ENCODE results near the gene SLC5A10.
"Not testable (repeated sequence)": the region's sequence is repeated elsewhere in the genome, so short reads cannot be mapped to it uniquely, and the experiment has no call there.

Gene SLC5A10

DNA sequence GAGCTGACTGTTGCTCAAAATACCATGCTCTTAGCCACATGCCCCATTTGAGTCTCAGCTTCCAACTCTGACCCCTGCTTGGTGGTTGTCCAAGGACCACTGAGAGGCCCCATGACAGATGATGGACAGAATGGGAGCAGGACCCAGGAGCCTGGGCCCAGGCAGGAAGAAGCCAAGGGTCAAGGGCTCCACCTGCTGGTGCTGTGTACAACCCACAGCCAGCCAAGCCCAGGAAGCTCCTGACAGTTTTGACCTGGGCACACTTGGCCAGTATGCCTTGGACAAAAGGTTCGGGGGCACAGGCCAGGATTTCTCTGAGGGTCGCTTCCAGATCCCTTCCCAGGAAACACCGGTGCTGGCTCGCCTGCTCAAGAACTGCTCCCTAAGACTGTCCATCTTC, 79.8 kb downstream of the SLC5A10 start:
- DNase-seq (ENCODE audit: low read depth); H3K4me3 ChIP-seq (ENCODE audit: low read depth, low read length); in situ Hi-C loops (cut with HindIII; ENCODE audit: low sequenced_read_pairs): not testable (repeated sequence)
- peak; percentile 29 for TF ChIP-seq CTCF (IDR thresholded peaks at IDR 0.05; ENCODE audit: low read depth, low read length, missing control alignments)

GRCh38 chr17:19032377-19032988, 80.5 kb downstream of the SLC5A10 start:
- in situ Hi-C loops (cut with HindIII; ENCODE audit: low sequenced_read_pairs); H3K4me3 ChIP-seq (ENCODE audit: low read depth, low read length); DNase-seq (ENCODE audit: low read depth): not testable (repeated sequence)

DNA sequence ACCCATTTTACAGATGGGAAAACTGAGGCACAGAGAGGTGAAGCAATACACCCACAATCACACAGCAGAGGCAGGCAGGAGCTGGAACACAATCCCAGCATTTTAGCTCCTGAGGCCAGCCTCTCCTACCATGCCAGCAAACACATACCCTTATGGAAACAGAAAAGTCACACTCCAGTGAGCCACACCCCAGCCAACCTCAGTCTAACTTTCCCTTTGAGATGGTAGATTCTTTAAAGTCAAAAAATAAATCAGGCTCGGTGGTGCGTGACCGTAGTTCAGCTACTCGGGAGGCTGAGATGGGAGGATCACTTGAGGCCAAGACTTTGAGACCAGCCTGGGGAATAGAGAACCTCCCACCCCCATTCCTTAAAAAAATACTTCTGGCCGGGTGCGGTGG, 84.2 kb downstream of the SLC5A10 start:
- in situ Hi-C loops (cut with HindIII; ENCODE audit: low sequenced_read_pairs); H3K4me3 ChIP-seq (ENCODE audit: low read depth, low read length); DNase-seq (ENCODE audit: low read depth): not testable (repeated sequence)

- in situ Hi-C loops (cut with HindIII; ENCODE audit: low sequenced_read_pairs); DNase-seq (ENCODE audit: low read depth); H3K4me3 ChIP-seq (ENCODE audit: low read depth, low read length): not testable (repeated sequence)
Measured at GRCh38 chr17:19037547-19037946, 85.6 kb downstream of the SLC5A10 start.

GRCh38 chr17:19038007-19038406, 86.0 kb downstream of the SLC5A10 start:
- DNase-seq (ENCODE audit: low read depth); in situ Hi-C loops (cut with HindIII; ENCODE audit: low sequenced_read_pairs); H3K4me3 ChIP-seq (ENCODE audit: low read depth, low read length): not testable (repeated sequence)

GRCh38 chr17:19038730-19039129, 86.8 kb downstream of the SLC5A10 start:
- H3K4me3 ChIP-seq (ENCODE audit: low read depth, low read length); in situ Hi-C loops (cut with HindIII; ENCODE audit: low sequenced_read_pairs); DNase-seq (ENCODE audit: low read depth): not testable (repeated sequence)

- DNase-seq (ENCODE audit: low read depth); in situ Hi-C loops (cut with HindIII; ENCODE audit: low sequenced_read_pairs); H3K4me3 ChIP-seq (ENCODE audit: low read depth, low read length): not testable (repeated sequence)
Measured at GRCh38 chr17:19040350-19040749, 88.4 kb downstream of the SLC5A10 start.

DNA sequence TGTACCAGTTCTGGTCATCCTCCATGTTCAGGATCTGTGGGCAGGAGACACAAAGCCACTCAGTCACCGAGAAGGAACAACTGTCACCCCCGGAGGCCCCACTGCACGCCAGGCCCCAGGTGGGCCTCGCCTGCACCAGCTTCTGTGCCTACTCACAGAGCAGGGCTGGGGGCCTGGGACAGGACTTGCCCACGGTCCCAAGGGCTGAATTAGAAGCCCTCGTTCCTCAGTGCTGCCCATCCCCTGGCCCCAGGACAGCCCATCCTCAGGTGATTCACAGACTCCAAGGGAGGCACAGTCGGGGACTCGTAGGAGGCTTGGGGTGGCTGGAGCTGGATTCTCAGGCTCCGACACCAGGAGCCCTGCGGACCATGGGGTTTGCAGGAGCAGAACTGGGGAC, 89.9 kb downstream of the SLC5A10 start:
- H3K4me3 ChIP-seq (ENCODE audit: low read depth, low read length); in situ Hi-C loops (cut with HindIII; ENCODE audit: low sequenced_read_pairs); DNase-seq (ENCODE audit: low read depth): not testable (repeated sequence)

GRCh38 chr17:19042369-19042768, 90.4 kb downstream of the SLC5A10 start:
- in situ Hi-C loops (cut with HindIII; ENCODE audit: low sequenced_read_pairs); DNase-seq (ENCODE audit: low read depth); H3K4me3 ChIP-seq (ENCODE audit: low read depth, low read length): not testable (repeated sequence)

GRCh38 chr17:19043032-19043431, 91.1 kb downstream of the SLC5A10 start:
- in situ Hi-C loops (cut with HindIII; ENCODE audit: low sequenced_read_pairs); DNase-seq (ENCODE audit: low read depth); H3K4me3 ChIP-seq (ENCODE audit: low read depth, low read length): not testable (repeated sequence)

DNA sequence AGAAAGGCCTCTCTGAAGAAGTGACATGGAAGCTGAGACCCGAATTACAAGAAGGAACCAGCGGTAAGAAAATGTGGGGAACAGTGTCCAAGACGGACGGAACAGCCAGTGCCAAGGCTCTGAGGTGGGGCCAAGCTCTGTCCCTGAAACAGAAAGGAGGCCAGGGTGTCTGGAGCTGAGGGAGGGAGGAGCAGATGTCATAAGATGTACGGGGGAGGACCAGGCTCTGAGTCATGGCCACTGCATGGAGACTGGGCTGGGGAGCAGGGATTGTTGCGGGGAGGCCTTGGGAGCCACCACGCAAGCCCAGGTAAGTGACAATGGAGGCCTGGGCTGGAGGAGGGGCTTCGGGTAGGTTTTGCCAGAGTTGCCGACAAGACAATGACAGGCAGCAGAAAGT, 92.7 kb downstream of the SLC5A10 start:
- DNase-seq (ENCODE audit: low read depth); in situ Hi-C loops (cut with HindIII; ENCODE audit: low sequenced_read_pairs); H3K4me3 ChIP-seq (ENCODE audit: low read depth, low read length): not testable (repeated sequence)

- in situ Hi-C loops (cut with HindIII; ENCODE audit: low sequenced_read_pairs); DNase-seq (ENCODE audit: low read depth); H3K4me3 ChIP-seq (ENCODE audit: low read depth, low read length): not testable (repeated sequence)
Measured at GRCh38 chr17:19046782-19047375, 94.9 kb downstream of the SLC5A10 start, which contains the start of gene GRAP. GRAP (minus strand) TSS chr17:19046957; CDS start chr17:19046926, 31 bp downstream.

GRCh38 chr17:19047510-19047909, 95.5 kb downstream of the SLC5A10 start:
- DNase-seq (ENCODE audit: low read depth); in situ Hi-C loops (cut with HindIII; ENCODE audit: low sequenced_read_pairs); H3K4me3 ChIP-seq (ENCODE audit: low read depth, low read length): not testable (repeated sequence)

DNA sequence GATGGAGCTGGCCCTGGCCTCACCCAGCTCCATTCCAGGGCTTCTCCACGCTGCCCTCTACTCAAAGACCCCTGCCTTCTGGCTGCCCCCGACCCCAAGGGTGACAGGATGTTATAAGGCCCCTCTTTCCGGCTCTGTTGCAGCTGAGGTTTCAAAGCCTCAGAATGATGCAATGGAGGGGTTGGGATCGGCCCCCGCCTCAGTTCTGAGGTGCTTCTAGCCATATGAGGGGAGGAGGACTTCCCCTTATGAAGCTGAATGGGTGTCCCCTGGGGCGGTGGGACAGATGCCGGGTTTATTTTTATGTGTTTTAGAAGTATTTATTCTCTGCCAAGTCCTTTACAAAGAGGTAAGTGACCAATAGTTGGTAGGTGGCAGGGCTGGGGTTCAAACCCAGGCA, 96.9 kb downstream of the SLC5A10 start:
- DNase-seq (ENCODE audit: low read depth); in situ Hi-C loops (cut with HindIII; ENCODE audit: low sequenced_read_pairs); H3K4me3 ChIP-seq (ENCODE audit: low read depth, low read length): not testable (repeated sequence)

- in situ Hi-C loops (cut with HindIII; ENCODE audit: low sequenced_read_pairs); H3K4me3 ChIP-seq (ENCODE audit: low read depth, low read length); DNase-seq (ENCODE audit: low read depth): not testable (repeated sequence)
Measured at GRCh38 chr17:19055447-19055846, 103.5 kb downstream of the SLC5A10 start.

- in situ Hi-C loops (cut with HindIII; ENCODE audit: low sequenced_read_pairs); H3K4me3 ChIP-seq (ENCODE audit: low read depth, low read length); DNase-seq (ENCODE audit: low read depth): not testable (repeated sequence)
Measured at GRCh38 chr17:19062009-19062717, 110.2 kb downstream of the SLC5A10 start.

Data from astrocyte of the cerebellum (primary cell).